Stimulated activated CD4-positive, alpha-beta T cell treated with anti-CD3 and anti-CD28 coated beads, Interleukin-1b, Interleukin-23, amount 100 ng/mL, for 24 hours (primary cell): ENCODE results near the gene ANKMY1.
"Not testable (repeated sequence)": the region's sequence is repeated elsewhere in the genome, so short reads cannot be mapped to it uniquely, and the experiment has no call there.

Source experiments
- DNase-seq, 4 experiments: peaks; one replicate each; pipeline ENCODE4 v3.0.0-alpha.2; 2020; ENCODE audit warnings: low read depth in 4 of 4, low spot score in 1 of 4

Gene ANKMY1

GRCh38 chr2:240522406-240522805, 35.4 kb downstream of the ANKMY1 start:
- no peak for DNase-seq

- not testable (repeated sequence) for DNase-seq
Measured at GRCh38 chr2:240521885-240522284, 35.9 kb downstream of the ANKMY1 start.

GRCh38 chr2:240520974-240521350, 36.8 kb downstream of the ANKMY1 start:
- DNase-seq: no peak

DNA sequence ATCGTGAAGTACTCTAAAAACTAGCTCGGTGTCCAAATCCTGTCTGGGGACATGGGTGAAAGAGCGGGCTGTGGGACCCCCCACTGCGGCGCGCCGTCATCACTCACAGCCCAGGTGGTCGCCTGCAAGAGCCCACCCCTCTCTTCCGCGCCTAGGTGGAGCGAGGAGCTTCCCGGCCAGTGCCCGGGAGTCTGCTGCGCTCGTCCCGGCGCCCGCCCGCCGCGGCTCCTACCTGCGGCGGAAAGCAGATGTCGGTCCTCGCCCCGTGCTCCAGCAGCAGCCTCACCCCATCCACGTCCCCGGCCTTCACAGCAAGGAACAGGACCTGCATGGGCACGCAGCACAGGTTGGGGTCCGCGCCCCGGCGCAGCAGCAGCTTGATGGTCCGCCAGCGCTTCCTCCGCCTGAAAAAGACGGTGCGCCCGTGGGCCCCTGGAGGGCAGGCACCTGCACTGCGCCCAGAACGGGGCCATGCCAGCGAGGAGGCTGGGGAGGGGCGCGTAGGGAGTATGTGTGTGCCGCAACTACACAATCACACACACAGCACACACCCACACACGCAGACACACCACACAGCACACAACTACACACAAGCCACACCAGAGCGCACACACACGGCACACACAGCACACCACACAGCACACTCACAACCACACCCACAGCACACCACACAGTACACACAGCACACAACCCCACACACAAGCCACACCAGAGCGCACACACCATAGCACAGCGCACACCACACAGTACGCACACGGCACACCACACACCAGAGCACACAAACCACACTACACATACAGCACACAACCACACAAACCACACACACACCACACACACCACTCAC, 37.4 kb downstream of the ANKMY1 start:
- no peak for DNase-seq

GRCh38 chr2:240519396-240520129, 38.2 kb downstream of the ANKMY1 start:
- no peak for DNase-seq

- DNase-seq: no peak
Measured at GRCh38 chr2:240518981-240519380, 38.8 kb downstream of the ANKMY1 start.

DNA sequence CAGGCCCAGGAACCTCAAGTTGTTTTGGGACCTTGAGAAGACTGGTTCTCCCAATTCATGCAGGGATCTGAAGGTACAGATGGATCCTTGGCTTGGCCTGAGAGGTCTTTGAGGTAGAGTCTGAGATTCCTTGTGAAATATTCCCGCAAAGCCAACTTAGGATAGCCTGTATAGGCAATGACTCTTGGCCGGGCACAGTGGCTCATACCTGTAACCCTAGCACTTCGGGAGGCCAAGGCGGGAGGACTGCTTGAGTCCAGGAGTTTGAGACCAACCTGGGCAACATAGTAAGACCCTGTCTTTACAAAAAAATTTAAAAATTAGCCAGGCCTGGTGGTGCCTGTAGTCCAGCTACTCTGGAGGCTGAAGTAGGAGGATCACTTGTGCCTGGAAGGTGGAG, 40.4 kb downstream of the ANKMY1 start:
- DNase-seq: no peak

- DNase-seq: no peak
Measured at GRCh38 chr2:240514631-240515030, 43.2 kb downstream of the ANKMY1 start.

DNA sequence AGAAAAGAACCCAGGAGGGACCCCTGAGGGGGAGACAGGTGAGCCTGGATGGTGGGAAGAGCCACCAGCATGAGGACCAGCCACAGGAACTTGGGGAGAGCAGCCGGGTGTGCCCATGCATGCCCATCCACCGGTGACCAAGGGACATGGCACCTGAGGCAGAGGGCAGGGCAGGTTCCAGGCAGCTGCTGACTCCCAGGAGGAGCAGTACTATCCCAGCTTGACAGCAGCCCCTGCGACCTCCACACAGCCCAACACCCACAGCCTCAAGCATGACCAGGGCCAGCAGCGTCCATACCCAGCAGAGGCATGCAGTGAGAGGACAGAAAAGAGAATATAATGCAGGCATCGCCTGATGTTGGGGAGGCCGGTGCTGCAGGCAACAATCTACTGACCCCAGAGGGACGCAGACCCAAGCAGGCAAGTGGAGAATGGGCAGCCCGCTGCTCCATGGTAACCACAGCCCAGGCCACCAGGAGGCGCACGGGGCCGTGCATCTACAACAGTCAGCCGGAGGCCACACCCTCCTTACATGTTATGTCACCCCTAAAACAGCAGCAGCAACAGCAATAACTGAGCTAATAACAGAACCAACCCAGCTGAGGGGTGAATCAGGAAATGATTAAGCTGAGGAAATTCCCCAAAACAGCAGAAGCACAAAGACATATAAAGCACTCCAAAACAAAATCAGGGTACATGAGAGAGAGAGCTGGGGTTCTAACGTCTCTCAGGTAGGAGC, 44.1 kb downstream of the ANKMY1 start:
- DNase-seq: peak; percentile 57 to 77 (median 70)

- no peak for DNase-seq
Measured at GRCh38 chr2:240512666-240513535, 44.9 kb downstream of the ANKMY1 start.

DNA sequence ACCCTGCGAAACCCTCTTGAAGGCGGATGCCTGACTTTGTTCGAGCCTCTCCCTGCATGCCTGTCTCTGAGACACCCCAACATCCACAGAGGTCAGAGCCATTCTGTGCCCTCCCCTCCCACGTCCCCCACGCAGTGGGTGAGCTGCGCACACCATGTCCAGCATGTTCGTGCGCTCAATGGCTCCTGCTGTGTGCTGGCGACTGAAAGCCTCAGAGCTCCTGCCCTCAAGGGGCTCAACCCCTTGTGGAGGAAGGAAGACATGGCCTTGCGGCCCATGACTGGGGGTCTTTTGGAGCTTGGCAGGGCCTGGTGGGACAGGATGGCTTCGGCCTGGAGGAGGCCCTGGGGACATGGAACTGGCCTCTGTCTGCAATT, 45.7 kb downstream of the ANKMY1 start:
- no peak for DNase-seq

DNA sequence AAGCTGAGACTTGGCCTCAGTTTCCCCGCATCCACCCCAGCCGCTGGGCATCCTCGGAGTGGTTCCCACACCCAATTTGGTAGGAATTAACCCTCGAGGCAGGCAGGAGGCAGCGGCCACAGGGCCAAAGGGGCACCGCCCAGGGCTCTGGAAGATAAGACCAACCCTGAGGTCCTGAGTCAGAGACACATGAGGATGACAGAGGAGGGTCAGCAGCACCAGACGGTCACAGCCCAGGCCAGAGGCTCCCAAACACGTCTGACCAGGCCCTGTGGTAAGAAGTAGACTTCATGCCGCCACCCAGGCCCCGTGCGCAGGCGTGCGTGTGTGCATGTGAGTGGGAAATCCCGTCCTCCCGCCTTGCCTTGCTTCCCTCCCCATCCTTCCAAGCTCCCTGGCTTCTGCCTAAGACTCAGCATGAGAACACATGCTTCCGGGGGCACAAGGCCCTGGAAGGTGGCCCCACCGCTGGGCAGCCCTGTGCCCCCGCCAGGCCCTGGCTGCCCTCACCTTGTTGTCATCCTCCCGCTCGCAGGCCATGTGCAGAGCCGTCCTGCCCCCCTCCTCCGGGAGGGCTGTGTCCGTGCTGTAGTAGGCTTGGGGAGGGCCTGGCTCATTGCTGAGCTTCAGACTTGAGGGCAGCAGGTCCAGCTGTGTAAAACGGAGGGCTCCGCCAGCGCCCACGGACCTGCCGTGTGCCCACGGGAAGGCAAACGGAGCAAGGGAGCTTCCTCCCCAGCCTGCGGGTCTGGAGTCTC, 46.3 kb downstream of the ANKMY1 start:
- no peak for DNase-seq

GRCh38 chr2:240510513-240511210, 47.1 kb downstream of the ANKMY1 start:
- no peak for DNase-seq

GRCh38 chr2:240509667-240510512, 47.9 kb downstream of the ANKMY1 start:
- DNase-seq: no peak

DNA sequence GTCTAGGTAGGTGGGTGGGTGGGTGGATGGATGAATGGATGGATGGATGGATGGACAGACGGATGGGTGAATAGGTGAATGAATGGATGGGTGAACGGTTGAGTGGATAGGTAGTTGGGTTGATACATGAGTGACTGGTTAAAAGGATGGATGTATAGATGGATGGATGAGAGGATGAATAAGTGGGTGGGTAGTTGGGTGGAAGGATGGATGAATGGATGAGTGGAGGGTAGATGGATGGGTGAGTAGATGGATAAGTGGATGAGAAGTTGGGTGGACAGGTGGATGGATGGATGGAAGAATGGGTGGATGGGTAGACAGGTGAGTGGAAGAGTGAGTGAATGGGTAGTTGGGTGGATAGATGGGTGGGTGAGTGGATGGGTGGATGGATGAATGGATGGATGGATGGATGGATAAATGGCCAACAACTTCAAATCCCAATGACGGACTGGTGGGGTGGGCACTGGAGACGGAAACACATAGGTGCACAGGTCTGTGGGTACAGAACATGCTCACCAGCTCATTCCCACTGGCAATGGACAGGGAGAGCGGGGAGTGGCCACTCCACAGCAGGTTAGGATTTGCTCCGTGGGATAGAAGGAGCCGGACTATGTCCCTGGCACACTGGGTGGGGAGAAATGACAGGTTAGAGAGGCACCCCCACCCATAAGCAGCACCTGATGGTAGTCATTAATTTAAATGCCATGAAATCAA, 48.8 kb downstream of the ANKMY1 start:
- DNase-seq: no peak

DNA sequence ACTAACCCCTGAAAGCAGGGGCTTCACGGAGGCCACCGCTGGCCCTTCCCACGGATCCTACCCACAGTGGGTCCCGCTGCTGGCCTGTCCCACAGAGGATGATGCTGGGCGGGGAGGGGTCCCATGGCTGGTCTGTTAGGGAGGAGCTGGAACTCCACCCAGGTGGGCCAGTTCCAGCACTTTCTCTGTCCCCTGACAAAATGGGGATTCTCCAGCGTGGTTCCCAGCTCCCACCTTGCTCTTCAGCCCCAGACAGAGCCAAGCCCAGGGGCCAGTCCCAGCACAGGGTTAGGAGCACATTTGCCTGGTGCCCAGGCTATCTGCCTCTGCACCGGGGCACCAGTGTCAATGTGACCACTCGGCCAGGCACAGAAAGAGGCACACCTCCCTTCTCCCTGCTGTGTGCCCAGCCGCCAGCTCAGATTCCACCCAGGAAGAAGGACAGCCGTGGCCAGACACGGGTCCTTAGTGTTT, 50.0 kb downstream of the ANKMY1 start:
- DNase-seq: no peak

DNA sequence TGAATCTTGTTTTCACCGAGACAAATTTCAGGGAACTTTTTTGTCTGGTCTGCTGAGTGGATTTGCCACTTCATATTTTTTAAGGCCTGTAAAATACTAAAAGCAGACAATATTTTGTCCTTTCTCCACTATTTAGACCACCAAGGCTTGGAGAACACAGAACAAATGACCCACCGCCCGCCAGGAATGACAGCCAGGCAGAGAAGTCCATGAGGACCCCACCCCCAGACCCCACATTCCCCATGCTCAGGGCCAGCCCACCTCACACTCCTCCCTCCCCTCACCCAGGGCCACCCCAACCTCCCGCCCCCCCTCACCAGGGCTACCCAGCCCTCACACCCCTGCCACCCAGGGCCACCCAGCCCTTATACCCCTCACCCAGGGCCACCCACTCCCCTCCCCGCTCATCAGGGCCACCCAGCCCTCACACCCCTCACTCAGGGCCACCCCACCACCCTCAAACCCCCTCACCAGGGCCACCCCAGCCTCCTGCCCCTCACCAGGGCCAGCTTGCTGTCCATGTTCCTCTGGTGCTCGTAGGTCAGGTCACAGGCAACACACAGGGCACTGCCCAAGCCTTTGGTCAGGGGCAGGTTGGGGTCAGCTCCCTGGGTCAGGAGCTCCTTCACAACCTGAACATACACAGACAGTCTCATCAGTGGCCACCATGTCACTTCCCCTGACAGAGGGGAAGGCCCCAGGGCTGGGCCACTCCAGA, 50.6 kb downstream of the ANKMY1 start:
- no peak for DNase-seq
